Measurements from ENCODE around the gene RPRD1A.
"Not testable (repeated sequence)": the region's sequence is repeated elsewhere in the genome, so short reads cannot be mapped to it uniquely, and the experiment has no call there.

RPRD1A gene

DNA sequence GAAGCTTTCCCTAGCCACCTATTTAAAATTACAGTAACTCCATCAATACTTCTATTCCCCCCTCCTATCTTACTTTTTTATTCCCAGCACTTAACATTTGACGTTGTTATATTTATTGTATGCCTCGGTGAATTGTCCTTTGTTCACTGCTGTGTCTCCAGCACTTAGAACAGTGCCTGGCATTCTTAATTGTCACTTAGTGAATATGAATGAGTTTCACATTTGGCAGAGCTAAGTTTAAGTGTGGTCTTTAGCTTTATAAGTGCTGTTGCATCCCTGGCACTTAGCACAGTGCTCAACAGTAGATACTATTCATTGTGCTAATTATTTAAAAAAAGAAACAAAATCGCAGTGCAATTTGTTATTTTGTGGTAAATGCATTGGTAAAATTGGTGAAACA lies 93.2 kb downstream of the RPRD1A start:
- TF ChIP-seq Cebpa-rat (IDR thresholded peaks at IDR 0.05) = no peak
- H3K27me3 ChIP-seq = no peaks in the 10 kb centered on the region
- no peaks in the 10 kb centered on the region for H3K9me3 ChIP-seq
- peak overlapping the region; percentile 87 for H3K4me2 ChIP-seq
- peaks cover 34% of the 10 kb centered on the region for H3K4me1 ChIP-seq
- peak overlapping the region; percentile 77; the same call in 1 of the 2 replicates for H3K4me3 ChIP-seq
- H3K9ac ChIP-seq = peak overlapping the region; percentile 86; the same call in 1 of the 2 replicates
- H3K36me3 ChIP-seq = peaks cover 55% of the 10 kb centered on the region
- 0 out of 2 replicates have a peak, but pooled peaks cover 9% of the 10 kb centered on the region for H4K20me1 ChIP-seq
- no peak overlapping the region for H3K27ac ChIP-seq

GRCh38 chr18:35973650-35974049 lies 93.7 kb downstream of the RPRD1A start:
- Histone ChIP-seq H3K4me2 (peak overlapping the region; percentile 87), H3K27me3 (no peaks in the 10 kb centered on the region), H3K4me3 (peak overlapping the region; percentile 77), H3K9me3 (no peaks in the 10 kb centered on the region; the same call in 1 of the 2 replicates), H3K9ac (peak overlapping the region; percentile 86), H3K4me1 (peaks cover 34% of the 10 kb centered on the region), H3K36me3 (peaks cover 50% of the 10 kb centered on the region), H3K27ac (no peak overlapping the region), H4K20me1 (0 out of 2 replicates have a peak, but pooled peaks cover 9% of the 10 kb centered on the region)
- no peak for TF ChIP-seq Cebpa-rat (IDR thresholded peaks at IDR 0.05)

- Histone ChIP-seq H3K4me2 (peak within 1 kb of the TSS; percentile 87), H4K20me1 (0 out of 2 replicates have a peak, but pooled peaks cover 9% of the 10 kb centered on the region), H3K27me3 (no peaks in the 10 kb centered on the region), H3K9ac (peak within 1 kb of the TSS; percentile 86), H3K27ac (peak within 1 kb of the TSS; percentile 77), H3K9me3 (peaks cover 3% of the 10 kb centered on the region; the same call in 1 of the 2 replicates), H3K4me1 (peaks cover 41% of the 10 kb centered on the region), H3K4me3 (peak within 1 kb of the TSS; percentile 77), H3K36me3 (peaks cover 37% of the 10 kb centered on the region)
- no peak for TF ChIP-seq Cebpa-rat (IDR thresholded peaks at IDR 0.05)
Measured at GRCh38 chr18:35972197-35973000, 95.0 kb downstream of the RPRD1A start, which contains the start of gene RMP24. Gene RMP24, plus strand, starts transcription at chr18:35972679.

- H3K4me1 ChIP-seq = peaks cover 41% of the 10 kb centered on the region
- 0 out of 2 replicates have a peak, but pooled peaks cover 9% of the 10 kb centered on the region for H4K20me1 ChIP-seq
- H3K4me3 ChIP-seq = peak overlapping the region; percentile 77
- peak overlapping the region; percentile 77 for H3K27ac ChIP-seq
- TF ChIP-seq Cebpa-rat (IDR thresholded peaks at IDR 0.05) = no peak
- no peaks in the 10 kb centered on the region for H3K27me3 ChIP-seq
- peak overlapping the region; percentile 86 for H3K9ac ChIP-seq
- H3K36me3 ChIP-seq = peaks cover 31% of the 10 kb centered on the region
- peak overlapping the region; percentile 79 for H3K4me2 ChIP-seq
- H3K9me3 ChIP-seq = peaks cover 3% of the 10 kb centered on the region; the same call in 1 of the 2 replicates
Measured at GRCh38 chr18:35971661-35972196, 95.6 kb downstream of the RPRD1A start.

DNA sequence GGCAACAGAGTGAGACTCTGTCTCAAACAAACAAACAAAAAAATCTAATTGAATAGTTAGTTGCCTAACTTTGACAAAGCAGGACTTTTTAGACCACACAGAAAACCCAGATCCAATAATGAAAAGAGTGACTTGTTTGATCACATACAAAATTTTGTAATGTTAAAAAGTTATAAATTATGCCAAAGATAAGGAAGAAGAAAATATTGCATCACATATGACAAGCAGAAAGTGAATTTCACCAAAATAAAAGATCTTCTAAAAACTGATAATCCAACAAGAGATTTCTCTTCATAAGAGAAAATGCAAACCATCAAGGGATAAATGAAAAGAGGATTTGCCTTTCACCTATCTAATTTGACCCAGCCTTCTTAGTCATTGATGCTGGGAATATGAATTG lies 97.7 kb downstream of the RPRD1A start:
- H3K9me3 ChIP-seq = peaks cover 3% of the 10 kb centered on the region; the same call in 1 of the 2 replicates
- peak overlapping the region; percentile 79 for H3K4me2 ChIP-seq
- TF ChIP-seq Cebpa-rat (IDR thresholded peaks at IDR 0.05) = no peak
- H3K4me3 ChIP-seq = no peak overlapping the region
- 0 out of 2 replicates have a peak, but pooled peaks cover 6% of the 10 kb centered on the region for H4K20me1 ChIP-seq
- peaks cover 41% of the 10 kb centered on the region for H3K4me1 ChIP-seq
- no peaks in the 10 kb centered on the region for H3K27me3 ChIP-seq
- no peak overlapping the region for H3K9ac ChIP-seq
- H3K36me3 ChIP-seq = peaks cover 10% of the 10 kb centered on the region; the same call in 1 of the 2 replicates
- H3K27ac ChIP-seq = peak overlapping the region; percentile 14; the same call in 1 of the 2 replicates

- Histone ChIP-seq H3K36me3 (no peaks in the 10 kb centered on the region), H3K27ac (no peak overlapping the region), H3K9me3 (peaks cover 3% of the 10 kb centered on the region; the same call in 1 of the 2 replicates), H3K4me3 (no peak overlapping the region), H3K27me3 (no peaks in the 10 kb centered on the region), H3K4me2 (no peak overlapping the region; the same call in 1 of the 2 replicates), H3K9ac (no peak overlapping the region), H4K20me1 (no peaks in the 10 kb centered on the region), H3K4me1 (peaks cover 29% of the 10 kb centered on the region)
- TF ChIP-seq Cebpa-rat (IDR thresholded peaks at IDR 0.05) = no peak
Measured at GRCh38 chr18:35968278-35968880, 99.0 kb downstream of the RPRD1A start.

- H3K27ac ChIP-seq, H3K4me3 ChIP-seq, H3K27me3 ChIP-seq, H3K9ac ChIP-seq, H3K9me3 ChIP-seq, H4K20me1 ChIP-seq, H3K36me3 ChIP-seq, H3K4me2 ChIP-seq: not testable (repeated sequence)
- H3K4me1 ChIP-seq = peaks cover 24% of the 10 kb centered on the region
Measured at GRCh38 chr18:35967866-35968265, 99.5 kb downstream of the RPRD1A start.

GRCh38 chr18:35964319-35964718 lies 103.0 kb downstream of the RPRD1A start:
- no peak for TF ChIP-seq Cebpa-rat (IDR thresholded peaks at IDR 0.05)
- Histone ChIP-seq H3K4me1 (peaks cover 6% of the 10 kb centered on the region), H3K9ac (no peak overlapping the region)

DNA sequence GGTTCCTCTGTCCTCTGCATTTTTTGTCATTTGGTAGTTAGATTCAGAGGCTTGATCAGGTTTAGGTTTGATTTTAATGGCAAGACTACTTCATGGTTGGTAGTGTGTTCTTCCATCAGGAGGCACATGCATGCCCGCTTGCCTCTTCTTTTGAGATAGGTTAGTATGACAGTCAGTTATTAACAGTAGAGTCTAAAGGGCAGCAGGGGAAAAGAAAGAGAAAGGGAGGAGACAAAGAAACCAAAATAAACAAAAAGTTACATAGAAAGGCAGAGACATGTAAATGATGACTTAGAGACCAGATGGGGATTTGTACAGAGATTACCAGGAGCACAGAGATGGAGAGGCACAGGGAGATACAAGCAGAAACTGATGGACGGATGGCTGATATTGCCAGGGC lies 105.0 kb downstream of the RPRD1A start:
- Histone ChIP-seq H3K9me3 (peaks cover 7% of the 10 kb centered on the region), H4K20me1 (no peaks in the 10 kb centered on the region), H3K4me2 (no peak overlapping the region), H3K4me1 (no peaks in the 10 kb centered on the region), H3K9ac (no peak overlapping the region), H3K27me3 (no peaks in the 10 kb centered on the region), H3K36me3 (no peaks in the 10 kb centered on the region), H3K27ac (no peak overlapping the region), H3K4me3 (no peak overlapping the region)
- TF ChIP-seq Cebpa-rat (IDR thresholded peaks at IDR 0.05) = no peak

More at GRCh38 chr18:35964319-35964718, 103.0 kb downstream of the RPRD1A start:
- Histone ChIP-seq H3K9me3 (peaks cover 9% of the 10 kb centered on the region), H3K4me2 (no peak overlapping the region), H3K27me3 (no peaks in the 10 kb centered on the region), H3K4me3 (no peak overlapping the region), H4K20me1 (no peaks in the 10 kb centered on the region), H3K27ac (no peak overlapping the region), H3K36me3 (no peaks in the 10 kb centered on the region)
